H9 (cell line): Measurements from ENCODE around the gene IL4. TPM values are rescaled to one million over a fixed set of nuclear protein-coding genes. Genes with fewer than 3 reads are reported as not detected.

Source experiments
- DNase-seq: peaks from one replicate; pipeline ENCODE4 v3.0.0-alpha.2; 2017
- H2AFZ ChIP-seq: one replicate; pipeline ENCODE4 v1.6.1; 2013; ENCODE audit warnings: mild to moderate bottlenecking, low read length, control low read depth, moderate library complexity
- H2AK5ac ChIP-seq: 2 replicates; pipeline ENCODE4 v1.6.1; 2013; ENCODE audit warnings: low read length, control low read depth, mixed read lengths; ENCODE audit not compliant: insufficient read length
- H2BK120ac ChIP-seq: one replicate; pipeline ENCODE4 v1.6.1; 2013; ENCODE audit warnings: low read depth, mild to moderate bottlenecking, low read length, control low read depth, inconsistent platforms; ENCODE audit not compliant: poor library complexity, severe bottlenecking
- H2BK12ac ChIP-seq: 2 replicates; pipeline ENCODE4 v1.6.1; 2013; ENCODE audit warnings: low read length, control low read depth, mixed read lengths, low read depth; ENCODE audit not compliant: insufficient read length
- H2BK15ac ChIP-seq: 2 replicates; pipeline ENCODE4 v1.6.1; 2013; ENCODE audit warnings: low read depth, low read length, control low read depth
- H2BK20ac ChIP-seq: one replicate; pipeline ENCODE4 v1.6.1; 2013; ENCODE audit warnings: low read depth, mild to moderate bottlenecking, low read length, control low read depth, inconsistent platforms; ENCODE audit not compliant: poor library complexity, severe bottlenecking
- H2BK5ac ChIP-seq: 2 replicates; pipeline ENCODE4 v1.6.1; 2013; ENCODE audit warnings: low read length, control low read depth, mixed read lengths; ENCODE audit not compliant: insufficient read length
- H3K14ac ChIP-seq: 2 replicates; pipeline ENCODE4 v1.6.1; 2013; ENCODE audit warnings: low read length, control low read depth; ENCODE audit not compliant: insufficient read depth
- H3K18ac ChIP-seq: 2 replicates; pipeline ENCODE4 v1.6.1; 2013; ENCODE audit warnings: low read depth, mild to moderate bottlenecking, mixed read lengths, low read length, control low read depth; ENCODE audit not compliant: insufficient read length
- H3K23ac ChIP-seq: 2 replicates; pipeline ENCODE4 v1.6.1; 2013; ENCODE audit warnings: low read length, control low read depth, mixed read lengths, low read depth; ENCODE audit not compliant: insufficient read length
- H3K23me2 ChIP-seq: 2 replicates; pipeline ENCODE4 v1.6.1; 2013; ENCODE audit warnings: low read depth, mild to moderate bottlenecking, mixed read lengths, low read length, control low read depth; ENCODE audit not compliant: insufficient read length, poor library complexity, severe bottlenecking
- H3K27ac ChIP-seq: 2 replicates; pipeline ENCODE4 v1.5.1; 2013; ENCODE audit warnings: low read length, control low read depth, mixed read lengths, low read depth; ENCODE audit not compliant: insufficient read length
- H3K27me3 ChIP-seq: 2 replicates; pipeline ENCODE4 v1.6.1; 2013; ENCODE audit warnings: low read length, control low read depth, inconsistent platforms; ENCODE audit not compliant: insufficient read depth
- H3K4ac ChIP-seq: 2 replicates; pipeline ENCODE4 v1.6.1; 2013; ENCODE audit warnings: low read depth, mild to moderate bottlenecking, control low read depth, inconsistent platforms, low read length, moderate library complexity
- H3K4me1 ChIP-seq: 2 replicates; pipeline ENCODE4 v1.6.1; 2013; ENCODE audit warnings: low read length, control low read depth, inconsistent platforms; ENCODE audit not compliant: insufficient read depth
- H3K4me2 ChIP-seq: 2 replicates; pipeline ENCODE4 v1.6.1; 2013; ENCODE audit warnings: low read length, control low read depth, mixed read lengths; ENCODE audit not compliant: insufficient read length, insufficient read depth
- H3K56ac ChIP-seq: 2 replicates; pipeline ENCODE4 v1.6.1; 2013; ENCODE audit warnings: low read depth, mild to moderate bottlenecking, mixed read lengths, low read length, control low read depth; ENCODE audit not compliant: insufficient read length
- H3K79me1 ChIP-seq: 2 replicates; pipeline ENCODE4 v1.6.1; 2013; ENCODE audit warnings: low read depth, mild to moderate bottlenecking, moderate library complexity, low read length, control low read depth, inconsistent platforms; ENCODE audit not compliant: insufficient read depth, poor library complexity, severe bottlenecking
- H3K79me2 ChIP-seq: 2 replicates; pipeline ENCODE4 v1.6.1; 2013; ENCODE audit warnings: low read length, control low read depth, inconsistent platforms; ENCODE audit not compliant: insufficient read depth
- H3K9ac ChIP-seq: 2 replicates; pipeline ENCODE4 v1.6.1; 2013; ENCODE audit warnings: low read length, control low read depth, mixed read lengths; ENCODE audit not compliant: insufficient read length; ENCODE audit errors: extremely low read depth
- H3K9me3 ChIP-seq: one replicate; pipeline ENCODE4 v1.6.1; 2013; ENCODE audit warnings: low read depth, low read length, inconsistent platforms; ENCODE audit not compliant: control insufficient read depth
- H3T11ph ChIP-seq: one replicate; pipeline ENCODE4 v1.6.1; 2013; ENCODE audit warnings: mild to moderate bottlenecking, low read length, control low read depth, inconsistent platforms
- H4K20me1 ChIP-seq: one replicate; pipeline ENCODE4 v1.6.1; 2013; ENCODE audit not compliant: control insufficient read depth, insufficient read length, insufficient read depth
- H4K5ac ChIP-seq: 2 replicates; pipeline ENCODE4 v1.6.1; 2013; ENCODE audit warnings: low read depth, mild to moderate bottlenecking, mixed read lengths, low read length, control low read depth; ENCODE audit not compliant: insufficient read length
- H4K8ac ChIP-seq: replicated peaks from 2 replicates; pipeline ENCODE4 v1.6.1; 2013; ENCODE audit warnings: low read length, control low read depth, mixed read lengths, low read depth; ENCODE audit not compliant: insufficient read length
- H4K91ac ChIP-seq: 2 replicates; pipeline ENCODE4 v1.6.1; 2013; ENCODE audit warnings: low read depth, mild to moderate bottlenecking, moderate library complexity, mixed read lengths, low read length, control low read depth; ENCODE audit not compliant: insufficient read length
- H3K27ac Mint-ChIP-seq, 3 experiments: 2 replicates in 2 of 3; 3 replicates in 1 of 3; pipeline ENCODE4 v1.8.0; 2020 to 2021; ENCODE audit warnings: mixed read lengths in 3 of 3, mild to moderate bottlenecking in 1 of 3, moderate library complexity in 1 of 3
- H3K27me3 Mint-ChIP-seq: 2 replicates; pipeline ENCODE4 v1.8.0; 2021; ENCODE audit warnings: low read depth, mild to moderate bottlenecking, moderate library complexity, mixed read lengths
- H3K36me3 Mint-ChIP-seq, 3 experiments: 2 replicates in 2 of 3; 3 replicates in 1 of 3; pipeline ENCODE4 v1.8.0; 2020 to 2021; ENCODE audit warnings: low read depth in 3 of 3, mixed read lengths in 3 of 3; ENCODE audit not compliant: insufficient read depth in 1 of 3
- H3K4me1 Mint-ChIP-seq, 2 experiments: 2 replicates each; pipeline ENCODE4 v1.8.0; 2020; ENCODE audit warnings: mixed read lengths in 2 of 2
- H3K4me3 Mint-ChIP-seq, 2 experiments: 2 replicates in 1 of 2; 3 replicates in 1 of 2; pipeline ENCODE4 v1.8.0; 2020 to 2021; ENCODE audit warnings: mild to moderate bottlenecking in 2 of 2, mixed read lengths in 2 of 2, moderate library complexity in 1 of 2
- H3K9me3 Mint-ChIP-seq, 2 experiments: 2 replicates in 1 of 2; 3 replicates in 1 of 2; pipeline ENCODE4 v1.8.0; 2020; ENCODE audit warnings: mild to moderate bottlenecking in 2 of 2, mixed read lengths in 2 of 2, moderate library complexity in 1 of 2
- CTCF ChIP-seq: fragments of 200-600 bp; sonication (generic); conservative IDR thresholded peaks from 3 replicates; pipeline ENCODE4 v1.8.0; 2021; ENCODE audit warnings: antibody characterized with exemption, mild to moderate bottlenecking
- WGBS: extraction: QIAGEN DNeasy Blood & Tissue Kit; methylation state at CpG from one replicate; pipeline ENCODE4 v1.1.7; 2013; ENCODE audit warnings: missing lambda C conversion rate, low lambda C conversion rate, mixed read lengths; ENCODE audit not compliant: insufficient read length; ENCODE audit errors: extremely low coverage; 5-methylcytosine and 5-hydroxymethylcytosine counted together
- total RNA-seq: library from RNA; stranded (reverse); gene quantifications from 2 replicates; pipeline ENCODE4 v1.2.1, GENCODE V29; 2021

Gene IL4
- total RNA-seq, 1 experiment from 2014 or later: not detected

GRCh38 chr5:132695956-132696355 is 22.2 kb downstream of the IL4 start:
- Histone ChIP-seq H3K56ac (no peak overlapping the region), H4K5ac (no peak overlapping the region), H2AFZ (no peak overlapping the region), H2BK20ac (no peak overlapping the region), H2BK120ac (no peak overlapping the region), H2AK5ac (no peak overlapping the region), H3K27ac (no peak overlapping the region), H3K4me2 (no peak overlapping the region), H4K20me1 (no peaks in the 10 kb centered on the region), H3K4me1 (no peaks in the 10 kb centered on the region), H4K91ac (no peak overlapping the region), H2BK15ac (no peak overlapping the region), H3K18ac (no peak overlapping the region), H3K79me1 (no peaks in the 10 kb centered on the region), H3K79me2 (no peaks in the 10 kb centered on the region), H4K8ac (no peak overlapping the region), H3K27me3 (no peaks in the 10 kb centered on the region), H3K14ac (no peak overlapping the region), H3K4ac (no peak overlapping the region), H3T11ph (no peak overlapping the region), H3K9me3 (no peaks in the 10 kb centered on the region), H3K9ac (no peak overlapping the region), H3K23me2 (no peaks in the 10 kb centered on the region), H3K23ac (no peak overlapping the region), H2BK5ac (no peak overlapping the region), H2BK12ac (no peak overlapping the region)
- H3K4me1 Mint-ChIP-seq: no peaks in the 10 kb centered on the region
- no peak overlapping the region for H3K4me3 Mint-ChIP-seq
- no peaks in the 10 kb centered on the region for H3K9me3 Mint-ChIP-seq
- no peak for DNase-seq
- H3K27me3 Mint-ChIP-seq: no peaks in the 10 kb centered on the region
- H3K27ac Mint-ChIP-seq: no peak overlapping the region
- H3K36me3 Mint-ChIP-seq: peaks cover 3 to 24% (median 20%) of the 10 kb centered on the region in 3 experiments
- TF ChIP-seq CTCF: no peak
- no CpG with 5 or more reads among the region's 4 CpGs for WGBS
